Measurements from ENCODE around the gene EEF1G. TPM values are rescaled to one million over a fixed set of nuclear protein-coding genes. Genes with fewer than 3 reads are reported as not detected.
A peak's percentile ranks its signal among the peaks of the same experiment; 100 is the strongest.

Gene EEF1G
- total RNA-seq, 3 donors from 2014 or later (not counting 1 experiment from before 2014, with no cell fraction given) = 628 to 754 (median 714) TPM

- Histone ChIP-seq H3K36me3 (ENCODE audit: control insufficient read depth, insufficient read depth, low read length) (peaks cover 31% of the 10 kb centered on the region), H3K9me3 (ENCODE audit: control insufficient read depth, insufficient read depth, low read length) (no peaks in the 10 kb centered on the region), H3K4me3 (ENCODE audit: low read length) (no peak overlapping the region), H3K4me1 (ENCODE audit: control insufficient read depth, insufficient read depth, low read length) (peaks cover 27% of the 10 kb centered on the region), H3K27me3 (ENCODE audit: control insufficient read depth, insufficient read depth, low read length) (no peaks in the 10 kb centered on the region), H3K27ac (ENCODE audit: low read length) (no peak overlapping the region)
- Mint-ChIP-seq H3K27ac (no peak overlapping the region), H3K9me3 (no peaks in the 10 kb centered on the region), H3K36me3 (peaks cover under 1% of the 10 kb centered on the region), H3K4me3 (no peak overlapping the region), H3K27me3 (ENCODE audit: low read depth in 2 of 2) (no peaks in the 10 kb centered on the region), H3K4me1 (peaks cover 28 to 36% of the 10 kb centered on the region in 2 donors)
- intact Hi-C loops (cut with micrococcal nuclease) = no loop called here
- TF ChIP-seq CTCF (IDR thresholded peaks at IDR 0.05) = no peak
- DNase-seq = no peak
- ATAC-seq = no peak
- WGBS (ENCODE audit: insufficient coverage) = 91% methylated on average over 12 of the region's 12 CpGs
Measured at GRCh38 chr11:62577046-62577714, 3.5 kb upstream of the EEF1G start.

- no peaks in the 10 kb centered on the region for H3K9me3 ChIP-seq (ENCODE audit: control insufficient read depth, insufficient read depth, low read length)
- H3K27me3 ChIP-seq (ENCODE audit: control insufficient read depth, insufficient read depth, low read length) = no peaks in the 10 kb centered on the region
- no peaks in the 10 kb centered on the region for H3K9me3 Mint-ChIP-seq
- no peak for DNase-seq
- intact Hi-C loops (cut with micrococcal nuclease) = no loop called here
- peaks cover 36 to 49% of the 10 kb centered on the region in 2 donors for H3K4me1 Mint-ChIP-seq
- no peaks in the 10 kb centered on the region for H3K27me3 Mint-ChIP-seq (ENCODE audit: low read depth in 2 of 2)
- 96% methylated on average over 14 of the region's 14 CpGs for WGBS (ENCODE audit: insufficient coverage)
- no peak overlapping the region for H3K4me3 ChIP-seq (ENCODE audit: low read length)
- H3K27ac ChIP-seq (ENCODE audit: low read length) = no peak overlapping the region
- peak overlapping the region; percentile 99 for H3K4me3 Mint-ChIP-seq
- peak overlapping the region in 1 of 2 donors; percentile 47 for H3K27ac Mint-ChIP-seq
- peaks cover 35% of the 10 kb centered on the region for H3K36me3 ChIP-seq (ENCODE audit: control insufficient read depth, insufficient read depth, low read length)
- peaks cover 10% of the 10 kb centered on the region for H3K36me3 Mint-ChIP-seq
- no peak for TF ChIP-seq CTCF (IDR thresholded peaks at IDR 0.05)
- ATAC-seq = no peak
- H3K4me1 ChIP-seq (ENCODE audit: control insufficient read depth, insufficient read depth, low read length) = peaks cover 27% of the 10 kb centered on the region
Measured at GRCh38 chr11:62575837-62576236, 2.1 kb upstream of the EEF1G start.

DNA sequence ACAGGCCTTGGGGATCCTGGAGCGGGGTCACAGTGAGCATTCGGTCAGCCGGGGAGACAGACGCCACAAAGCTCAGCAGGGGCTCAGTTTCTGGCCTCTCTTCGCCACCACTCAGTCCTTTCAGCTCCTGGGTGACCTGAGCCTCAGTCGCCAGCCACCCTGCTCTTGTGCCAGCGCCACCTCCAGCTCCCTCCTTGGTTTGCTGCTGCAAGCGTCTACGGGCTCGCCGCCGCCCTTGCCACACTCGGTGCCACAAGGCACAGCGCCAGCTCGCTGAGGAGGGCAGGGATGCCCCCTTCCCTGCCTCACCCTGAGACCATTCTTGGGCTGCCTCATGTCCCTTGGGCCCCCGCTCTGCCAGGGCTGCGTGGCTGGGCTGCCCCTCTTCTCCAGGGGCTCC, 1.5 kb upstream of the EEF1G start:
- Histone ChIP-seq H3K27ac (ENCODE audit: low read length) (no peak overlapping the region), H3K36me3 (ENCODE audit: control insufficient read depth, insufficient read depth, low read length) (peaks cover 38% of the 10 kb centered on the region), H3K27me3 (ENCODE audit: control insufficient read depth, insufficient read depth, low read length) (no peaks in the 10 kb centered on the region), H3K4me1 (ENCODE audit: control insufficient read depth, insufficient read depth, low read length) (peaks cover 27% of the 10 kb centered on the region), H3K9me3 (ENCODE audit: control insufficient read depth, insufficient read depth, low read length) (no peaks in the 10 kb centered on the region), H3K4me3 (ENCODE audit: low read length) (no peak overlapping the region)
- H3K27me3 Mint-ChIP-seq (ENCODE audit: low read depth in 2 of 2) = no peaks in the 10 kb centered on the region
- no peak for TF ChIP-seq CTCF (IDR thresholded peaks at IDR 0.05)
- no peaks in the 10 kb centered on the region for H3K9me3 Mint-ChIP-seq
- peak overlapping the region; percentile 92 to 95 for H3K27ac Mint-ChIP-seq
- ATAC-seq (no peak), DNase-seq (no peak)
- peaks cover 10% of the 10 kb centered on the region for H3K36me3 Mint-ChIP-seq
- 86% methylated on average over 17 of the region's 17 CpGs for WGBS (ENCODE audit: insufficient coverage)
- H3K4me1 Mint-ChIP-seq = peaks cover 36 to 52% of the 10 kb centered on the region in 2 donors
- intact Hi-C loops (cut with micrococcal nuclease) = no loop called here
- H3K4me3 Mint-ChIP-seq = peak overlapping the region; percentile 99

Data from natural killer cell (primary cell).